HCT116 (cell line): ENCODE results near the gene CSF3R.

ENCODE experiments used
- EGR1 ChIP-seq: IDR thresholded peaks from 2 replicates; pipeline ENCODE4 v1.6.1; 2012; ENCODE audit warnings: low read depth
- ELF1 ChIP-seq: IDR thresholded peaks from 2 replicates; pipeline ENCODE4 v1.6.1; 2012; ENCODE audit warnings: low read depth, borderline replicate concordance
- EZH2 ChIP-seq: fragments of 200-600 bp; sonication (generic); IDR thresholded peaks from 2 replicates; pipeline ENCODE4 v1.6.1; 2017; ENCODE audit warnings: antibody characterized with exemption, mixed run types
- POLR2A ChIP-seq: IDR thresholded peaks from 2 replicates; pipeline ENCODE4 v1.7.0; 2011; ENCODE audit warnings: borderline replicate concordance; ENCODE audit not compliant: insufficient read depth, insufficient read length; ENCODE audit errors: extremely low read depth
- ZFX ChIP-seq: fragments of 450-650 bp; IDR thresholded peaks from 2 replicates; pipeline ENCODE4 v1.6.1; 2017
- TF ChIP-seq, protein P1 (sequence below), 3 experiments: fragments of 200-600 bp in 1 of 3; sonication (generic) in 1 of 3; IDR thresholded peaks in 2 of 3; conservative IDR thresholded peaks in 1 of 3; 2 replicates each; pipeline ENCODE4 v1.5.1; 2012 to 2017; ENCODE audit warnings: low read depth in 2 of 3, low read length in 2 of 3, antibody characterized with exemption in 1 of 3, borderline replicate concordance in 1 of 3, control low read depth in 1 of 3, mild to moderate bottlenecking in 1 of 3, mixed read lengths in 1 of 3, mixed run types in 1 of 3, moderate library complexity in 1 of 3; ENCODE audit not compliant: insufficient read depth in 1 of 3

DNA sequence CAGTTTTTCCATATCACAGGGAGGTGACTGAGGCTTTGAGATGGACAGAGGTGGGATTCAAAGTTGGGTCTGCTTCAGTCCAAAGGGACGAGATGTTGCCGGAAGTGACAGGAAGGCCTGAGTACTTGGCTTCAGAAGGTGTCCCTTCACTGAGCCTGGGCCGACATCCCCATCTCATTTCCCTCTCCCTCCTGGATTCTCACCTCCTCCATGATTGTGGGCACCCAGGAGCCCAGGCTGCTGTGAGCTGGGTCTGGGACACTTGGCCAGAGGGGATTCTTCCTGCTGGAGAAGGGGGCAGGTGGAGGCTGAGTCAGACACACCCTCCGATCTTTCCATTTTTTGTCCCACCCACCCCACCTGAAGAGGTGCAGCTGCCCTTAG is 15.7 kb downstream of the CSF3R start:
- TF ChIP-seq ELF1: no peak
- TF ChIP-seq EZH2: no peak
- TF ChIP-seq, protein P1, sequence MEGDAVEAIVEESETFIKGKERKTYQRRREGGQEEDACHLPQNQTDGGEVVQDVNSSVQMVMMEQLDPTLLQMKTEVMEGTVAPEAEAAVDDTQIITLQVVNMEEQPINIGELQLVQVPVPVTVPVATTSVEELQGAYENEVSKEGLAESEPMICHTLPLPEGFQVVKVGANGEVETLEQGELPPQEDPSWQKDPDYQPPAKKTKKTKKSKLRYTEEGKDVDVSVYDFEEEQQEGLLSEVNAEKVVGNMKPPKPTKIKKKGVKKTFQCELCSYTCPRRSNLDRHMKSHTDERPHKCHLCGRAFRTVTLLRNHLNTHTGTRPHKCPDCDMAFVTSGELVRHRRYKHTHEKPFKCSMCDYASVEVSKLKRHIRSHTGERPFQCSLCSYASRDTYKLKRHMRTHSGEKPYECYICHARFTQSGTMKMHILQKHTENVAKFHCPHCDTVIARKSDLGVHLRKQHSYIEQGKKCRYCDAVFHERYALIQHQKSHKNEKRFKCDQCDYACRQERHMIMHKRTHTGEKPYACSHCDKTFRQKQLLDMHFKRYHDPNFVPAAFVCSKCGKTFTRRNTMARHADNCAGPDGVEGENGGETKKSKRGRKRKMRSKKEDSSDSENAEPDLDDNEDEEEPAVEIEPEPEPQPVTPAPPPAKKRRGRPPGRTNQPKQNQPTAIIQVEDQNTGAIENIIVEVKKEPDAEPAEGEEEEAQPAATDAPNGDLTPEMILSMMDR (IDR thresholded peaks at IDR 0.05 in 2 of 3, conservative IDR thresholded peaks at IDR 0.05 in 1 of 3; ENCODE audit: borderline replicate concordance in 1 of 3, insufficient read depth in 1 of 3, low read depth in 2 of 3, low read length in 2 of 3): no peak
- TF ChIP-seq POLR2A: no peak
- TF ChIP-seq EGR1: no peak
- TF ChIP-seq ZFX: no peak
